Calu3 (cell line): ENCODE measurements around the gene TUBA4A. TPM values are rescaled to one million over a fixed set of nuclear protein-coding genes. Genes with fewer than 3 reads are reported as not detected.

Experiments used
- BruUV-seq: library from RNA; stranded (reverse); fragments of 400-500 nt; replicated peaks from 2 replicates; lab custom pipeline; 2021; lab: Mats Ljungman, UMichigan
- CTCF ChIA-PET: fragments of 300-600 bp; sonication (Branson Sonifier 250); formaldehyde crosslinking; loops from one replicate; lab custom pipeline; 2022; ENCODE audit warnings: antibody characterized with exemption; lab: Charles Lee
- DNase-seq: peaks from one replicate; pipeline ENCODE4 v3.0.0; 2022
- H3K27ac Mint-ChIP-seq: one replicate; pipeline ENCODE4 v1.8.0; 2022; ENCODE audit warnings: mixed read lengths; ENCODE audit not compliant: unreplicated experiment
- H3K27me3 Mint-ChIP-seq: one replicate; pipeline ENCODE4 v1.8.0; 2022; ENCODE audit warnings: mixed read lengths; ENCODE audit not compliant: unreplicated experiment
- H3K36me3 Mint-ChIP-seq: one replicate; pipeline ENCODE4 v1.8.0; 2022; ENCODE audit warnings: mild to moderate bottlenecking, moderate library complexity, mixed read lengths; ENCODE audit not compliant: insufficient read depth, unreplicated experiment
- H3K4me1 Mint-ChIP-seq: one replicate; pipeline ENCODE4 v1.8.0; 2022; ENCODE audit warnings: mild to moderate bottlenecking, low read depth, mixed read lengths; ENCODE audit not compliant: unreplicated experiment
- H3K4me3 Mint-ChIP-seq: one replicate; pipeline ENCODE4 v1.8.0; 2022; ENCODE audit warnings: mild to moderate bottlenecking, low read depth, moderate library complexity, mixed read lengths; ENCODE audit not compliant: unreplicated experiment
- H3K9me3 Mint-ChIP-seq: one replicate; pipeline ENCODE4 v1.8.0; 2022; ENCODE audit warnings: low read depth, mixed read lengths; ENCODE audit not compliant: unreplicated experiment
- CTCF ChIP-seq: fragments of 200-600 bp; IDR thresholded peaks from one replicate; pipeline ENCODE4 v1.8.0; 2022; ENCODE audit warnings: antibody characterized with exemption; ENCODE audit not compliant: unreplicated experiment
- intact Hi-C: fragments of 100-400 bp; cut with micrococcal nuclease; formaldehyde crosslinking; loops from one replicate; pipeline ENCODE4 v1.10.0; 2022; ENCODE audit not compliant: unreplicated experiment
- total RNA-seq: library from RNA; stranded (reverse); gene quantifications from 2 replicates; pipeline ENCODE4 v1.2.3, GENCODE V29; 2022

Gene TUBA4A
- total RNA-seq, 1 experiment from 2014 or later = 97.9 TPM

- H3K4me1 Mint-ChIP-seq = peaks cover 17% of the 10 kb centered on the region
- no peak overlapping the region for H3K4me3 Mint-ChIP-seq
- no peak for TF ChIP-seq CTCF
- H3K9me3 Mint-ChIP-seq = no peaks in the 10 kb centered on the region
- peaks cover 8% of the 10 kb centered on the region for H3K36me3 Mint-ChIP-seq
- intact Hi-C loops = no loop called here
- H3K27ac Mint-ChIP-seq = no peak overlapping the region
- DNase-seq = no peak
- BruUV-seq = no TSS peak
- CTCF ChIA-PET = no interaction called here
- H3K27me3 Mint-ChIP-seq = peaks cover 8% of the 10 kb centered on the region
These were observed 31.6 kb upstream of the TUBA4A start for GRCh38 chr2:219285373-219285735.

- intact Hi-C loops = no loop called here
- peaks cover 2% of the 10 kb centered on the region for H3K27me3 Mint-ChIP-seq
- peaks cover 14% of the 10 kb centered on the region for H3K36me3 Mint-ChIP-seq
- H3K4me3 Mint-ChIP-seq = no peak overlapping the region
- peaks cover 19% of the 10 kb centered on the region for H3K4me1 Mint-ChIP-seq
- no peaks in the 10 kb centered on the region for H3K9me3 Mint-ChIP-seq
- CTCF ChIA-PET = no interaction called here
- no peak for DNase-seq
- TF ChIP-seq CTCF = no peak
- no peak overlapping the region for H3K27ac Mint-ChIP-seq
- BruUV-seq = no TSS peak
These were observed 31.0 kb upstream of the TUBA4A start for GRCh38 chr2:219284501-219285372.

- TF ChIP-seq CTCF = no peak
- H3K4me1 Mint-ChIP-seq = peaks cover 28% of the 10 kb centered on the region
- CTCF ChIA-PET = no interaction called here
- no peaks in the 10 kb centered on the region for H3K9me3 Mint-ChIP-seq
- no peak overlapping the region for H3K27ac Mint-ChIP-seq
- BruUV-seq = no TSS peak
- H3K4me3 Mint-ChIP-seq = no peak overlapping the region
- H3K36me3 Mint-ChIP-seq = peaks cover 28% of the 10 kb centered on the region
- DNase-seq = no peak
- H3K27me3 Mint-ChIP-seq = no peaks in the 10 kb centered on the region
- intact Hi-C loops = no loop called here
These were observed 29.3 kb upstream of the TUBA4A start for GRCh38 chr2:219282943-219283581.

GRCh38 chr2:219282375-219282774, 28.7 kb upstream of the TUBA4A start:
- TF ChIP-seq CTCF = no peak
- Mint-ChIP-seq H3K27me3 (no peaks in the 10 kb centered on the region), H3K9me3 (no peaks in the 10 kb centered on the region), H3K4me3 (no peak overlapping the region), H3K4me1 (peaks cover 34% of the 10 kb centered on the region), H3K27ac (no peak overlapping the region), H3K36me3 (peaks cover 35% of the 10 kb centered on the region)
- DNase-seq = no peak
- CTCF ChIA-PET = interaction anchor here (1.4 kb wide), 1 partner anchor 28 kb away, joined by 3 read pairs; the partner anchor contains the start of gene TUBA4A
- intact Hi-C loops = no loop called here
- BruUV-seq = no TSS peak
